ENCODE data around the gene DNAJC24.

Gene DNAJC24, protein sequence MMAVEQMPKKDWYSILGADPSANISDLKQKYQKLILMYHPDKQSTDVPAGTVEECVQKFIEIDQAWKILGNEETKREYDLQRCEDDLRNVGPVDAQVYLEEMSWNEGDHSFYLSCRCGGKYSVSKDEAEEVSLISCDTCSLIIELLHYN

DNA sequence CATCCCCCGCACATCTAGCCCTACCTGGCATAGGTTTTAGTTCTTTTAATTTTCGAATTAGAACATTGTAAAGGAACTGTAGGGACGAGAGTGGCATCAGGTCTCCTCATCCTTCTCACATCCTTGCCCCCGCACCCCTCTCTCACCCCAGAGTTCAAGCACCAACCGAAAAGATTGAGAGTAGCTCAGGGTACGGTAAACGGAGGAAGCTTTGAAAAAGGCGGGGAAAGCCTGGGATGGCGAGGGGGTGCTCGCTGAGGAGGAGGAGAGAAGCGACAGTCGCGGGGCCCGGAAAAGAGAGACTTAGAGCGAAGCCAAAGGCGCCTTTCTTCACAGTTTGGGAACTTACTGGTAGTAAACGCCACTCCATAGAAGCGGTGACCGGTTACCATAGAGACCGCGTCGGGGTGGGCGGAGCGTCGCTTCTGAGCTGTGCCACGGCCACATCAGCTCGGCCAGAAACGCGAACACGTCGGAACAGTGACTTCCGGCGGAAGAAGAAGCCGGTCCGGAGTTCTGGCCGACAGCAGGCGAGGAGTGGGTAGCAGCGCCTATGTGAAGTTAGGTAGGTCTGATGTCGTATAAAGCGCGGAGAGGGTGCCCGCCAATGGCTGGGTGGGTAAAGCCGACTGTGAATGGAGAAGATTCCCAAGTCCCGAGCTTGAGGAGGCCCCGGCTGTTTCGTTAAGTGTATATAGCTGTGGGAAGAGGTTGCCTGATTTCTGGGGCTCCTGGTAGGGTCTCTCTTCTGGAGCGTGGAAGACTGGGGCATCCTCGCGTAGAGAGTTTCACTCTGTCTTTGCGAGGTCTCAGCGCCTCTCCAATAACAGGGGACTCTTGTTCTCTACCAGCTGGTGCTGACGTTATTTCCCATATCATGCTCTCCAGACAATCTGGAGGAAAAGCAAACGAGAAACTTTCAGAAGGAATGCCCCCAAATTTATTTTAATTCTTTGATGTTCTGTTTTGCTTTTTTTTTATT lies at the start of gene DNAJC24, which contains the start of gene DCDC1:
Gene DNAJC24 (plus strand): TSS at position 513 of the 982 bp plus-strand sequence. CDS start 889 bp downstream, outside the sequence.
Gene DCDC1 (minus strand): TSS at position 392 of the 982 bp plus-strand sequence. CDS start 41,459 bp downstream, outside the sequence.
- TF ChIP-seq GATA3 (IDR thresholded peaks at IDR 0.05; ENCODE audit: low read depth, low read length): no peak
- no peak for TF ChIP-seq GATA2 (IDR thresholded peaks at IDR 0.05; ENCODE audit: low read depth, low read length)

DNA sequence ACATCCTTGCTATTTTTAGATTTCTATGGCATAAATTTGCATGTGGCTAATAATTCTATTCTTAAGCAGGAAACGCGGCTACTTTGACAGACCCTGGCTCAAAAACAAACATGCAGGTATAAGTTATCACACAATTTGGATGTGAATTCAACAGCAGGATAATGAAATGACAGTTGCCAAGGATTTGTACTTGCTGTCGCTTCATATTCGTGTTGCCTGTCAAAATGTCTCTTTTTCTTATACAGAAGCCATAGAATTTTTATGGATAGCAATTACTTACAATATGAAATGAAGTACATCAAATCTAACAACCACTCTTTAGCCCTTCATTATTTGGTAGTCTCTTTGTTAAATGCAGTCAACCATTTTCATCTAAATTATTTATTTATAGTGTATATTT lies 46.5 kb upstream of the DNAJC24 start:
- TF ChIP-seq GATA2 (IDR thresholded peaks at IDR 0.05; ENCODE audit: low read depth, low read length) (no peak), GATA3 (IDR thresholded peaks at IDR 0.05; ENCODE audit: low read depth, low read length) (no peak)

DNA sequence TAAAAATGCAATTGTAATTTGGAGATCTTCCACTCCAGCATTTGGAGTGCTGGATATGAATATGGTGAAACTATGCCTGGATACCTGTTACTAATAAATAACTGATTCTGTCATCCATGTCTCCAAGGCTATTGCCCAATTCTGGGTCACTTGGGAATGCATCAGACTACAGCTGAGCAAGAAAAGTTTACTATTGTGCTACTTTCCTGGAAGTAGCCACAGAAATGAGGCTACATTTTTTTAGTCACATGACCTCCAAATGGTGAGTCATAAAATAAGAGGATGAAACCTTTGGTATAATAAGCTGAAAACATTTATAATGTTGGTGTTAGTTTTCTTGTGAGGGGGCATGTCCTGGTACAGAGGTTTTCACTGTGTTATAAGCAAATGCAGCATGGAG lies 44.5 kb upstream of the DNAJC24 start:
- TF ChIP-seq GATA3 (IDR thresholded peaks at IDR 0.05; ENCODE audit: low read depth, low read length) (no peak), GATA2 (IDR thresholded peaks at IDR 0.05; ENCODE audit: low read depth, low read length) (no peak)

DNA sequence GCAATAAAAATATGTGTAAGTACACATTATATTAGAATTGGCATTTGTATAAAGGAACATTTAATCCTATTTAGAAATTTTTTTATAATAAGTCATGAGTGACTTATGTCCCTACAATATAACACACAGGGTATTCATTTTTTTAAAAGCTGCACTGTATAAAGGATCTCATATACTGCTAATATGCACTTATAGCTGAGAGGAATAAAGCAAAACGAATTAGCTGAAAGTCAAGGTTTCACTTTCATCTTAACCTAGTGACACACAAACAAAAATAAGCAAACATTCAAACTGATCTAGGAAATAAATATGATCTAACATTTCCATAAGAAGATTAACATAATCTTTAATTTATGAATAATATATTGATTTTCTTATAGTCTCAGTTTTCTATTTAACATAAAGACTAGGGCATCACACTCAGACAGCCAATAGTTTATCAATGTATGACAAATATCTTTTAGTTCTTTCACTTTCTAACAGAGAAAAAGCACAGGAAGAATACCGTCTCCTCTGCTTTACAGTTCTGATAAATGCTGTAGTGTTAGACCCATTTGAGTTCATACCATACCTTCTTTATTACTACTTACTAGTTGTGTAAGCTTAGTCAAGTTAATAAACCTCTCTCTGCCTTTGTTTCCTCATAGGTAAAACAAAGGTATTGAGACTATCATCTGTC lies 43.1 kb upstream of the DNAJC24 start:
- no peak for TF ChIP-seq GATA2 (IDR thresholded peaks at IDR 0.05; ENCODE audit: low read depth, low read length)
- TF ChIP-seq GATA3 (IDR thresholded peaks at IDR 0.05; ENCODE audit: low read depth, low read length): no peak

DNA sequence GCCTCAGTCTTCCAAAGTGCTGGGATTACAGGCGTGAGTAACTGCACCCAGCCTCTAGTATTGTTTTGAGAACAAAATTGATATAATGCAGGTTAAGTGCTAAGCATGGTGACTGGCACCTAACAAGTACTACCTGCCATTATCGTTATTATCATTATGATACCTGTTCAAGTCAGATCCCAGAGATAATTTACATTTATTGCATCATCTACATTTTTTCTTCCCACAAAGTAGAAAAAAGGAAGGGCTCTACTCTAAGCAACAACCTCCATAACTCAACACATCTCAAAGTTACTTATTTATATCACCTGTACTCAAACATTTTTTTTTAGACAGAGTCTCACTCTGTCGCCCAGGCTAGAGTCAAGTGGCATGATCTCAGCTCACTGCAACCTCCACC lies 42.2 kb upstream of the DNAJC24 start:
- TF ChIP-seq GATA3 (IDR thresholded peaks at IDR 0.05; ENCODE audit: low read depth, low read length) (no peak), GATA2 (IDR thresholded peaks at IDR 0.05; ENCODE audit: low read depth, low read length) (no peak)

DNA sequence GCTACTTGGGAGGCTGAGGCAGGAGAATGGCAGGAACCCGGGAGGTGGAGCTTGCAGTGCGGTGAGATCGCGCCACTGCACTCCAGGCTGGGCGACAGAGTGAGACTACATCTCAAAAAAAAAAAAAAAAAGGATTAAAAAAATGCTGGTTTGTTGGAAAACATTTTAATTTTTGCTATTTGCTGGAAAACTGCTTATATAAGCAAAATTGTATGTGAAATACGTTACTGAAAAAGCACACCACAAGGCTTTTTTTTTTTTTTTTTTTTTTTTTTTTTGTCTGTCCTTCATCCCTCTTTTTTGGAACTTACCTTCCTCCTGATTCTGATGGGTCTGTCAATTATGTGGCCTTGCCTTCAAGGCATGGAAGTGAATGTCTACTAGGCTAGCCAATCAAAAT lies 41.0 kb upstream of the DNAJC24 start:
- TF ChIP-seq GATA2 (IDR thresholded peaks at IDR 0.05; ENCODE audit: low read depth, low read length) (no peak), GATA3 (IDR thresholded peaks at IDR 0.05; ENCODE audit: low read depth, low read length) (no peak)

DNA sequence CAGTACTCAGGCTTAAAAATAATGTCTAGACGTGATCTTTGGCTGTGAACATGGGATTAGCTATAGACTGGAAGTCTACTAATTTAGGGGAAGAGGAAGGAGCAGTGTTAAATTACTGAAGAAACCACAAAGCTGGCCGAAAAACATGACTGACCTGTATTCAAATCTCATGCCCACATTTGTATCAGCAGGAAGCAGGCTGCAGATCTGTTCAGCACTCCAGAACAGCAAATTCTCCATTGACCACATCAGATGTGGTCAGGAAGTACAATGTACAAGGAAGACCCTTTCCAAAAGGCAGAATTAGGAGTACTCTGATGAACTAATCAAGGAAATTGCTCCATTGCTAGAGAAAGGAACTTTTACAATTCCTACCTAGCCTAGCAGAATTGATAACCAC lies 31.9 kb upstream of the DNAJC24 start:
- TF ChIP-seq GATA2 (IDR thresholded peaks at IDR 0.05; ENCODE audit: low read depth, low read length): no peak
- no peak for TF ChIP-seq GATA3 (IDR thresholded peaks at IDR 0.05; ENCODE audit: low read depth, low read length)

DNA sequence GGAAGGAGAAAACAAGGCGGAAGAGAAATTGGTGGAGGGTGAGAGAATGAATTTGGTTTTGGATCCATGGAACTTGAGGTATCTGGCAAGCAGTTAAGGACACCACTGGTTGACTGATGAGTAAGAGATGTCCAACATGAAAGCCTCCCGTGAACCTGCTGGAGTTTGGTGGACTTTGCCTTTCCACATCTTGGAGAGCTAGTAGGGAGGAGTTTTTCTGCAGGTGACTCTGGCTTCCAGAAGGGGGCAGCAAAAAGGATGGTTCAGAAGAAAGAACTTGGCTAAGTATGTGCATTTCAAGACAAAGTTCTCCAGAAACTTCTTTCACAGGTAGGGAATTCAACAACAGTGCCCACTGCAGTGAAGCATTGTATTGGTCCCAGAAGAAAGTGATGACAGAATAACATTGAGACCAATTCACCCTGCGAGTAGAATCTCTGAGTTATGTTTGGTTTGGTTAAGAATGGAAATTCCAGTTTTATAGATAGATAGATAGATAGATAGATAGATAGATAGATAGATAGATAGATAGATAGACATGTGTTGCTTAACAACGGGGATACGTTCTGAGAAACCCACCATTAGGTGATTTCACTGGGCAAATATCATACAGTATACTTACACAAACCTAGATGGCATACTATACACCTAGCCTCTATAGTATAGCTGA lies 28.6 kb upstream of the DNAJC24 start:
- TF ChIP-seq GATA3 (IDR thresholded peaks at IDR 0.05; ENCODE audit: low read depth, low read length) (no peak), GATA2 (IDR thresholded peaks at IDR 0.05; ENCODE audit: low read depth, low read length) (no peak)

DNA sequence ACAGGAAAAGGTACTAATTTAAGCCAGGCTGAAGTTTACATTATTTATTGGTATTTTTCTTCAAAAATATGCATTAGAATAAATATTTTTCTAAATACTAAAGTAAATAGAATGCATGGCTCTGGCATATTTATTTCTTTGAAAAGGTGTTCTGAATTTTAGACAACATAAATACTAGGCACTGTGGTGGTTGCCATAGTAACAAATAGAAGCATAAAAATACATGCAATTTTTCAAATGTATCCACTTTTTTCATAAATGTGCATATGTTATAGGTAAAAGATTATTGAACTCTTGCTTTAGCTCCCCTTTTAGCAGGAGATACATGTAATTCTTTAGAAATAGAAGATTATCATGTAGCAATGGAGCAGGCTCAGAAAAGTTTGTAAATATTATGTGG lies 18.5 kb upstream of the DNAJC24 start:
- TF ChIP-seq GATA2 (IDR thresholded peaks at IDR 0.05; ENCODE audit: low read depth, low read length) (no peak), GATA3 (IDR thresholded peaks at IDR 0.05; ENCODE audit: low read depth, low read length) (no peak)

DNA sequence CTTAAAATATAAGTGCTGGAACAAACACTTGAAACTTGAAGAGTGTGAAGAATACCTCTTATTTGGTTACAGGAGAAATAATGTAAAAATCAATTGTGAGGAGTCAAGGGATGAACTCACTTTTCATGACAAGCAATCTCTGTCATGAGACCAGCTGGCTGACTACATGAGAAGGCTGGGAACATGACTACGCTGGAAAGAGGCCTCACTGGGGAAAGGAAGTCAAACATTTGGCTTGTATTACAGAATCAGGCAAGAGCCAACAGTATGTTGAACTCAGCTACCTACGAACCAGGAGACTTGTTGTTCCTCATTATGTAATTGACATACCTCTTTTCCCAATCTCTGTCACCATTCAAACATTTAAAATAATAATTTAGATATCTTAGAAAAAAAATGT lies 14.5 kb upstream of the DNAJC24 start:
- TF ChIP-seq GATA2 (IDR thresholded peaks at IDR 0.05; ENCODE audit: low read depth, low read length): no peak
- no peak for TF ChIP-seq GATA3 (IDR thresholded peaks at IDR 0.05; ENCODE audit: low read depth, low read length)

DNA sequence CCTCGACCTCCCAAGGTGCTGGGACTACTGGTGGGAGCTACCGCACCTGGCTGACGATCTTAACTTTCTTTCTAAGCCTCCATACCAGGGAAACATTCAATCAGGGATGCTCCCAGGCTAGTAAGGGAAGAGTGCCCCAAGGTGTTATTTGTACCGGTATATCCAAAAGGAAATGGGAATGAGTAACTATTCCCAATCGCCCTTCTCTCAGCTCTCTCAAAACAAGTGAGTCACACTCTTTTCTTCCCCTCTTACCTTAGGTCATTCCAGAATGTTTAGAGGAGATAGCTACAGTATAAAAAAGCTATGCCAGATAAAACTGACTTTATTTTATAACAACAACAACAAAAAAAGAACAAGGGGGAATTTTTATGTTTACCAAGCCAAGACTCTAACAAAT lies 13.8 kb upstream of the DNAJC24 start:
- no peak for TF ChIP-seq GATA2 (IDR thresholded peaks at IDR 0.05; ENCODE audit: low read depth, low read length)
- TF ChIP-seq GATA3 (IDR thresholded peaks at IDR 0.05; ENCODE audit: low read depth, low read length): no peak

DNA sequence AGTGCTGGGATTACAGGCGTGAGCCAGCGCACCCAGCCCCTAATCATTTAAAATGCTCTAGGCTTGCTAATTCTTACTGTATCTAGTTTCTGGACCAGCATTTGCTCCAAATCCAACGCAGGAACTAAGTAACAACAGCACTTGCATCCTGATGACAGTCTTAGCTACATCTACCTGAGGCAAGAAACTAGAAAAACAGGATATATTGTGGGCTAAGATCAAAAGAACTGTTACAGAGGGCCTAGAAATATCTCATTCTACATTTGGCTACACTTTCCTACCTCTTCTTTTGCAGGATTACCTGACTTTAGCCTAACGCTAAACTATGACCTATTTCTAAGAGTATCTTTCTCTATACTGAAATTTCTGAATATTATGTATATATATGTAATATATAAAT lies 7.9 kb upstream of the DNAJC24 start:
- TF ChIP-seq GATA3 (IDR thresholded peaks at IDR 0.05; ENCODE audit: low read depth, low read length) (no peak), GATA2 (IDR thresholded peaks at IDR 0.05; ENCODE audit: low read depth, low read length) (no peak)

DNA sequence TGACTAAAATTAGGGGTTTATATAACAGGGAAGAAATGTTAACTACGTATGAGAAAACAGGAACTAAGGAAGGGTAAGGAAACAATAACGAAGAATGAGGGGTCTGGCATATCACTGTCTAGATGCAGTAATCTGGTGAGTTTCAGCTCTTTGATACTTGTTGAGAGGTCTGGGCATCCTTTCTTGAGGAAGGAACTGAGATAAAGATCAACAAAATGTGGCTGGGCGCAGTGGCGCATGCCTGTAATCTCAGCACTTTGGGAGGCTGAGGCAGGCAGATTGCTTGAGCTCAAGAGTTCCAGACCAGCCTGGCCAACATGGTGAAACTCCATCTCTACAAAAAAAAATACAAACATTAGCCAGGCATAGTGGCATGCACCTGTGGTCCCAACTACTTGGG lies 2.9 kb upstream of the DNAJC24 start:
- TF ChIP-seq GATA3 (IDR thresholded peaks at IDR 0.05; ENCODE audit: low read depth, low read length): no peak
- no peak for TF ChIP-seq GATA2 (IDR thresholded peaks at IDR 0.05; ENCODE audit: low read depth, low read length)

DNA sequence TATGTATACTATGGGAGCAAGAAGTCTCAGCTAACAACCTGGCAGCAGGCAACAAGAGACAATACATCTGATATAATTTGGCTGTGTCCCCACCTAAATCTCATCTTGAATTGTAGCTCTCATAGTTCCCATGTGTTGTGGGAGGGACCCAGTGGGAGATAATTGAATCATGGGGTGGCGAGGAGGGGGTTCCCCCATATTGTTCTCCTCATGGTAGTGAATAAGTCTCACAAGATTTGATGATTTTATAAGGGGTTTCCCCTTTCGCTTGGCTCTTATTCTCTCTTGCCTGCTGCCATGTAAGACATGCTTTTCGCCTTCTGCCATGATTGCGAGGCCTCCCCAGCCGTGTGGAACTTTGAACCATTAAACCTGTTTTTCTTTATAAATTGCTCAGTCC lies 6.2 kb downstream of the DNAJC24 start:
- no peak for TF ChIP-seq GATA2 (IDR thresholded peaks at IDR 0.05; ENCODE audit: low read depth, low read length)
- TF ChIP-seq GATA3 (IDR thresholded peaks at IDR 0.05; ENCODE audit: low read depth, low read length): no peak

All from SH-SY5Y (cell line).